SJSA1 (cell line): ENCODE results near the gene PHF2. TPM values are rescaled to one million over a fixed set of nuclear protein-coding genes. Genes with fewer than 3 reads are reported as not detected.

Experiments used
- DNase-seq, 2 experiments: peaks; one replicate each; pipeline ENCODE4 v3.0.0-alpha.2; 2015 to 2020; ENCODE audit warnings: low spot score in 2 of 2, low read depth in 1 of 2
- H3K27ac ChIP-seq: fragments of 250-450 bp; sonication (Bioruptor Pico); 2 replicates; pipeline ENCODE4 v1.5.1; 2020; ENCODE audit warnings: mild to moderate bottlenecking, moderate library complexity
- H3K27me3 ChIP-seq: fragments of 250-450 bp; sonication (Bioruptor Pico); replicated peaks from 2 replicates; pipeline ENCODE4 v1.5.1; 2020; ENCODE audit warnings: mild to moderate bottlenecking, moderate library complexity
- H3K36me3 ChIP-seq: fragments of 250-450 bp; sonication (Bioruptor Pico); 2 replicates; pipeline ENCODE4 v1.5.1; 2020; ENCODE audit warnings: mild to moderate bottlenecking
- H3K4me1 ChIP-seq: fragments of 250-450 bp; sonication (Bioruptor Pico); replicated peaks from 2 replicates; pipeline ENCODE4 v1.6.1; 2021; ENCODE audit warnings: mild to moderate bottlenecking
- H3K4me3 ChIP-seq: fragments of 250-450 bp; sonication (Bioruptor Pico); 2 replicates; pipeline ENCODE4 v1.5.1; 2020; ENCODE audit warnings: mild to moderate bottlenecking
- H3K9me3 ChIP-seq: fragments of 250-450 bp; sonication (Bioruptor Pico); replicated peaks from 2 replicates; pipeline ENCODE4 v1.5.1; 2020; ENCODE audit warnings: mild to moderate bottlenecking
- total RNA-seq: library from RNA; depleted of rRNA; stranded (reverse); fragments of >200 nt; shearing (Covaris generic); gene quantifications from 2 replicates; pipeline ENCODE4 v1.2.3, GENCODE V29; 2014

PHF2 gene
- total RNA-seq, 1 experiment from 2014 or later: 19.9 TPM

GRCh38 chr9:93654351-93654961 is 78.1 kb downstream of the PHF2 start:
- Histone ChIP-seq H3K27ac (no peak overlapping the region), H3K4me1 (no peaks in the 10 kb centered on the region), H3K9me3 (no peaks in the 10 kb centered on the region), H3K36me3 (peaks cover 14% of the 10 kb centered on the region), H3K4me3 (no peak overlapping the region), H3K27me3 (no peaks in the 10 kb centered on the region)
- DNase-seq: no peak

DNA sequence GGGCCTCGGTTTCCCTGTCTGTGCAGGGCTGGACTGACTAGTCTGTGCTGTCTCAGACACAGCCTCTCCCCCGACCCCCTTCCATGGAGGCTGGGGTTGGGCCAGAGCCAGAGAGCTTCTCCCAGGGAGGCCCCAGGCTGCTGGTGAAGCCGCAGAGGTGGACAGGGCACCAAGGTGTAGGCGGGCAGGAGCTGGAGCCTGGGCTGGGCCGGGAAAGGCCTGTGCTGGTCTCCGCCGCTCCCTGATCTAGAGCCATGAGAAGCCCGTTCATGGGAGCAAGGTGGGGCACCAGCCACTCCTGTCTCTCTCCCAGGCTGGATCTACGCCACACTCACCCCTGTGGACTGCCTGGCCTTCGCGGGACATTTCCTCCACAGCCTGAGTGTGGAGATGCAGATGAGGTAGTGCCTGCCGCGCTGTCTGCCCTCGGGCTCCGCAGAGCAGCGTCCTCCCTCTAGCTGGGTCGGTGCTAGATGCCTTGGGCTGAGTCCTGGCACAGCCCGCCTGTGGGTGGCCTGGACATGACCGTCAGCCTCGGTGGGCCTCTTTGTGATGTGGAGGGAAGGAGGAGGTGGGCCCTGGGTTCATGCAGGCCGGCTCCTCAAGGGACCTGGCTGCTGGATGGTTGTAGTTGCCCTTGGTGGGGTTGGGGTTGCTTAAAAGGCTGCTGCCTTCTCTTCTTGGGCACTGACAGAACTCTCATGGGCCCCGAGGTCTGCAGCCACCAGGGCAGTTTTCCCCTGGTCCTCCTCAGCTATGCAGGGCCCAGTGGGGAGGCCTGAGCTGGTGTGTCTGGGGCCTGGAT is 79.4 kb downstream of the PHF2 start:
- H3K4me3 ChIP-seq: no peak overlapping the region
- H3K9me3 ChIP-seq: no peaks in the 10 kb centered on the region
- no peak for DNase-seq
- 0 out of 2 replicates have a peak, but pooled peaks cover 2% of the 10 kb centered on the region for H3K36me3 ChIP-seq
- H3K27ac ChIP-seq: no peak overlapping the region
- no peaks in the 10 kb centered on the region for H3K27me3 ChIP-seq
- H3K4me1 ChIP-seq: no peaks in the 10 kb centered on the region

DNA sequence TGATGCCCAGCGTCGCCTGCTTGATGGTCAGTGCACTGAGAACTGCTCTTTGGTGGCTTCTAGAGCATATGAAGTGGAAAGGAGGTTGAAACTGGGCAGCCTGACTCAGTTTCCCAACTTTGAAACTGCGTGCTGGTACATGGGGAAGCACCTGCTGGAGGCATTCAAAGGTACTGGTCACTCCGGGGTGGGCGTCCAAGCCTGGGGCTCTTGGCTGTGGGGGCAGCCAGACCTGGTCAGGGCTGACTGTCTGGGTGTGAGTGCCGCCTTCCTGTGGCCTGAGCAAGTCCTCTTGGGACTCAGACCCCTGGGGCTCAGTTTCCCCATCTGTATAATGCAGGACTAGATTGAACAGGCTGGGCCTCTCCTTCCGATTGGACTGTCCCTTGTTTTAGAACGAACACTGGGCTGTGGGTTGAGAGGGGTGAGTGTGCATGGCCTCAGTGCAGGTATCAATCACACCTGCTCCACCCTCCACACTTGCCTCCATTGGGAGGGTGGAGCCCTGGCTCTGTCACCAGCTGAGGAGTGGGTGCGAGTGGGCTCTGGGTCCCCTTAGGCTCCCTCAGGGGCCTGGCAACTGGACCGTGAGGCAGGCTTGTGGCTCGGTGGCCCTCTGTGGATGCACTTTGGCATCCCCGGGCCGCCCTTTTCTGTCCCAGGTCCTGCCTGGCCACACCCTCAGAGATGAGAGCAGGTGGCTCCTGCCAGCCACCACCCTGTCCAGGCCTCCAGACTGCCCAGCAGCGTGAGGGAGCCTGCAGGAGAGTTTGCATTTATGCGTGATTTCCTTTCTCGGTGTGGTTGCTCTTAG is 80.2 kb downstream of the PHF2 start:
- H3K27ac ChIP-seq: no peak overlapping the region
- DNase-seq: no peak
- no peaks in the 10 kb centered on the region for H3K9me3 ChIP-seq
- H3K27me3 ChIP-seq: no peaks in the 10 kb centered on the region
- no peaks in the 10 kb centered on the region for H3K4me1 ChIP-seq
- peaks cover 2% of the 10 kb centered on the region; the same call in 1 of the 2 replicates for H3K36me3 ChIP-seq
- H3K4me3 ChIP-seq: no peak overlapping the region

- Histone ChIP-seq H3K27me3 (no peaks in the 10 kb centered on the region), H3K36me3 (peaks cover 7% of the 10 kb centered on the region; the same call in 1 of the 2 replicates)
- no peak for DNase-seq
Observed at GRCh38 chr9:93657331-93658111, 81.1 kb downstream of the PHF2 start.

GRCh38 chr9:93658184-93658925 is 82.0 kb downstream of the PHF2 start:
- Histone ChIP-seq H3K27ac (no peak overlapping the region), H3K36me3 (peaks cover 7% of the 10 kb centered on the region; the same call in 1 of the 2 replicates), H3K4me3 (no peak overlapping the region), H3K4me1 (no peaks in the 10 kb centered on the region), H3K9me3 (no peaks in the 10 kb centered on the region), H3K27me3 (no peaks in the 10 kb centered on the region)
- no peak for DNase-seq

More at GRCh38 chr9:93657331-93658111, 81.1 kb downstream of the PHF2 start:
- no peaks in the 10 kb centered on the region for H3K9me3 ChIP-seq
- no peaks in the 10 kb centered on the region for H3K4me1 ChIP-seq
- no peak overlapping the region for H3K4me3 ChIP-seq
- H3K27ac ChIP-seq: no peak overlapping the region

- Histone ChIP-seq H3K4me1 (no peaks in the 10 kb centered on the region), H3K27ac (no peak overlapping the region), H3K9me3 (no peaks in the 10 kb centered on the region), H3K27me3 (no peaks in the 10 kb centered on the region), H3K36me3 (peaks cover 7% of the 10 kb centered on the region; the same call in 1 of the 2 replicates), H3K4me3 (no peak overlapping the region)
- no peak for DNase-seq
Observed at GRCh38 chr9:93659044-93659836, 82.9 kb downstream of the PHF2 start.

GRCh38 chr9:93659837-93660177 is 83.4 kb downstream of the PHF2 start:
- DNase-seq: no peak
- Histone ChIP-seq H3K4me1 (no peaks in the 10 kb centered on the region), H3K9me3 (no peaks in the 10 kb centered on the region), H3K27ac (no peak overlapping the region), H3K4me3 (no peak overlapping the region), H3K36me3 (peaks cover 7% of the 10 kb centered on the region; the same call in 1 of the 2 replicates), H3K27me3 (no peaks in the 10 kb centered on the region)

- no peak for DNase-seq
- H3K9me3 ChIP-seq: no peaks in the 10 kb centered on the region
- peaks cover 7% of the 10 kb centered on the region; the same call in 1 of the 2 replicates for H3K36me3 ChIP-seq
- no peak overlapping the region for H3K4me3 ChIP-seq
- no peak overlapping the region for H3K27ac ChIP-seq
- H3K4me1 ChIP-seq: no peaks in the 10 kb centered on the region
- no peaks in the 10 kb centered on the region for H3K27me3 ChIP-seq
Observed at GRCh38 chr9:93660352-93661046, 84.1 kb downstream of the PHF2 start.

- H3K4me3 ChIP-seq: no peak overlapping the region
- no peak overlapping the region for H3K27ac ChIP-seq
- no peaks in the 10 kb centered on the region for H3K4me1 ChIP-seq
- H3K27me3 ChIP-seq: no peaks in the 10 kb centered on the region
- no peaks in the 10 kb centered on the region for H3K9me3 ChIP-seq
- DNase-seq: no peak
- peaks cover 7% of the 10 kb centered on the region; the same call in 1 of the 2 replicates for H3K36me3 ChIP-seq
Observed at GRCh38 chr9:93661591-93661990, 85.2 kb downstream of the PHF2 start.

GRCh38 chr9:93662016-93662638 is 85.7 kb downstream of the PHF2 start:
- DNase-seq: no peak
- no peaks in the 10 kb centered on the region for H3K9me3 ChIP-seq
- H3K27me3 ChIP-seq: no peaks in the 10 kb centered on the region
- H3K4me1 ChIP-seq: no peaks in the 10 kb centered on the region
- H3K36me3 ChIP-seq: peaks cover 7% of the 10 kb centered on the region; the same call in 1 of the 2 replicates
- no peak overlapping the region for H3K27ac ChIP-seq
- no peak overlapping the region for H3K4me3 ChIP-seq

- Histone ChIP-seq H3K27me3 (no peaks in the 10 kb centered on the region), H3K36me3 (peaks cover 7% of the 10 kb centered on the region; the same call in 1 of the 2 replicates), H3K27ac (no peak overlapping the region), H3K4me1 (no peaks in the 10 kb centered on the region), H3K4me3 (no peak overlapping the region), H3K9me3 (no peaks in the 10 kb centered on the region)
- no peak for DNase-seq
Observed at GRCh38 chr9:93662952-93663572, 86.7 kb downstream of the PHF2 start.
